ENCODE results near the gene CPNE9.

DNA sequence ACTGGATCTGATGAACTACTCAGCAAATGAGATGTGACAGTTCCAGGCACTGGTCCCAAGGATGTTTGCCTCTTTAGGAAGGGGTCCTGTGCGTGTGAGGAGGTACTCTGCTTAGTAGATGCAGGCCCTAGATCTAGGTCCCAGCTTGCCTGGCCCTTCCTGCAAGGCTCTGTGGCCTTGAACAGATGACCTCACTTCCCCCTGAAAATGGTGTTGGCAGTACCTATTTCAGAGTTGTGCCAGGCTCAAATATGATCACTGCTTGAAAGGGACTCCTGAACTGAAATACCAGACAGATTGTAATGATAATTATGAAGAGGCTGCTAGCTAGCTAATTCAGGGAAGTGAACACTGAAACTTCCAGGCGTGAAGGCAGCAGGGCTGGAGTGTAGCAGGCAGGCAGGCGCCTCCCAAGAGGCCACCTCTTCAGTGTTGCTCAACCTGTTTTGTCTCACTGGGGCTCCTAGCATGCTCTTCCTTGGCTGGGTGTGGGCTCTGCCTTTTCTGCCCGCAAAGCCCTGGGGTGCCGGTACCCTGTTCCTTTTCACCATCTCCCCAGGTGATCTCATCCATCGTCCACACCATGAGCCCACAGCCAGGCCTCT lies 24.1 kb upstream of the CPNE9 start:
- TF ChIP-seq, protein P1, sequence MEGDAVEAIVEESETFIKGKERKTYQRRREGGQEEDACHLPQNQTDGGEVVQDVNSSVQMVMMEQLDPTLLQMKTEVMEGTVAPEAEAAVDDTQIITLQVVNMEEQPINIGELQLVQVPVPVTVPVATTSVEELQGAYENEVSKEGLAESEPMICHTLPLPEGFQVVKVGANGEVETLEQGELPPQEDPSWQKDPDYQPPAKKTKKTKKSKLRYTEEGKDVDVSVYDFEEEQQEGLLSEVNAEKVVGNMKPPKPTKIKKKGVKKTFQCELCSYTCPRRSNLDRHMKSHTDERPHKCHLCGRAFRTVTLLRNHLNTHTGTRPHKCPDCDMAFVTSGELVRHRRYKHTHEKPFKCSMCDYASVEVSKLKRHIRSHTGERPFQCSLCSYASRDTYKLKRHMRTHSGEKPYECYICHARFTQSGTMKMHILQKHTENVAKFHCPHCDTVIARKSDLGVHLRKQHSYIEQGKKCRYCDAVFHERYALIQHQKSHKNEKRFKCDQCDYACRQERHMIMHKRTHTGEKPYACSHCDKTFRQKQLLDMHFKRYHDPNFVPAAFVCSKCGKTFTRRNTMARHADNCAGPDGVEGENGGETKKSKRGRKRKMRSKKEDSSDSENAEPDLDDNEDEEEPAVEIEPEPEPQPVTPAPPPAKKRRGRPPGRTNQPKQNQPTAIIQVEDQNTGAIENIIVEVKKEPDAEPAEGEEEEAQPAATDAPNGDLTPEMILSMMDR (IDR thresholded peaks at IDR 0.05; ENCODE audit: low read length), result no peak
- no peak for TF ChIP-seq EZH2 (IDR thresholded peaks at IDR 0.05; ENCODE audit: borderline replicate concordance, low read length)
